Ishikawa (cell line): ENCODE results near the gene GDF10.

Experiments
- EGR1 ChIP-seq: IDR thresholded peaks from 2 replicates; pipeline ENCODE4 v1.6.1; 2012
- EP300 ChIP-seq: IDR thresholded peaks from 2 replicates; pipeline ENCODE4 v1.6.1; 2012; ENCODE audit warnings: borderline replicate concordance
- MAX ChIP-seq: IDR thresholded peaks from 2 replicates; pipeline ENCODE4 v1.6.1; 2012
- REST ChIP-seq: IDR thresholded peaks from 2 replicates; pipeline ENCODE4 v1.6.1; 2012; ENCODE audit warnings: low read depth, mild to moderate bottlenecking
- TAF1 ChIP-seq: IDR thresholded peaks from 2 replicates; pipeline ENCODE4 v1.6.1; 2012; ENCODE audit warnings: low read depth, mild to moderate bottlenecking
- TCF12 ChIP-seq: IDR thresholded peaks from 2 replicates; pipeline ENCODE4 v1.6.1; 2012; ENCODE audit warnings: low read depth

- TF ChIP-seq EP300 (no peak), EGR1 (no peak), TAF1 (no peak), REST (no peak), MAX (no peak), TCF12 (no peak)
These were observed 1.3 kb upstream of the GDF10 start for GRCh38 chr10:47298715-47299114.
